HG02973 (cell line): ENCODE measurements around the gene NUMB.

Source experiments
- ATAC-seq: cut with Tn5 transposase; IDR thresholded peaks from one replicate; pipeline ENCODE4 v1.9.1; 2021; ENCODE audit warnings: moderate library complexity; ENCODE audit not compliant: unreplicated experiment

The NUMB gene

DNA sequence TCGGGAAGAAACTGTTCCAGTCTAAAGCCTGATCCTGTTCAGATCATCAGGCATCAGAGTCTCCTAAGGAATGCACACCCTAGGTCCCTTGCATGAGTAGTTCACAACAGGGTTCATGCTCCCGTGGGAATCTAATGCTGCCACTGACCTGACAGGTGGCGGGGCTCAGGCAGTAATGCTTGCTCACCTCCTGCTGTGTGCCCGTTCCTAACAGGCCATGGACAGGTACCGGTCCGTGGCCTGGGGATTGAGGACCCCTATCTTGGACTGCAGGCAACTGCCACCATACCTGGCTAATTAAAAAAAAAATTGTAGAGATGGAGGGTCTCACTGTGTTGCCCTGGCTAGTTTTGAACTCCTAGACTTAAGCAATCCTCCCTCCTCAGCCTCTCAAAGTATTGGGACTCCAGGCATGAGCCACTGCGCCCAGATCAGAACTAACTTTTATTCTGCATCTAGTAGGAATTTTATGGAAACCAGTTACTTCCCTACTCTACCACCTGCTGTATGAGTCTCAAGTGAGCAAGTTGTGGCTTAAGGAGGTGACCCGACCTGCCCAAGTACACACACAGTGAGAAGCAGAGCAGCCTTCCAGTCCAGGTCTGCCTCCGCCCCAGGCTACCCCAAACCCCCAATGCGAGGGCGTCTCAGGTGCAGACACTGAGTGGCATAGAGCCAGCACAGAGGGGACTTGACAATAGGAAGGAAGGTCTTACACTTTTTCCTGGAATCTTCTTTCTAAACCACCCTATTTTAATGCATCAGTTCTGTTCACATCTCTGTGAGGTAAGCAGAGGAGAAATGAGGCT, 223.6 kb downstream of the NUMB start:
- ATAC-seq: no peak

DNA sequence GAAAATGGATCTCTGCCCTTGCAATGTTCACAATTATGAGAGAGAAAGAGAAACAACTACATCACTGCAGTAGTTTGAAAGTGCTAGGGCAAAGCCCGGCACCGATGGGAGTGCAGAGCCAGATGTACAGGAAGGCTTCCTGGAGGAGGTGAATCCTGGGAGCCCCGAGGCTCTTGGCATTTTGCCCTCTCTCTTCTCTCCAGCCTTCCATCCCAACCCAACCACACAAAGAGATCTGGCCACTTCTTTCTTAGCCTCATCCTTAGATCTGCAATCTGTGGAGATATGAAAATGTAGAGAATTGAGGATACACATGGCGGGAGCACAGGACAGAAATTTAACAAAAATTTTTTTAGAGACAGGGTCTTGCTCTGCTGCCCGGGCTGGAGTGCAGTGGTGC, 224.3 kb downstream of the NUMB start:
- no peak for ATAC-seq

DNA sequence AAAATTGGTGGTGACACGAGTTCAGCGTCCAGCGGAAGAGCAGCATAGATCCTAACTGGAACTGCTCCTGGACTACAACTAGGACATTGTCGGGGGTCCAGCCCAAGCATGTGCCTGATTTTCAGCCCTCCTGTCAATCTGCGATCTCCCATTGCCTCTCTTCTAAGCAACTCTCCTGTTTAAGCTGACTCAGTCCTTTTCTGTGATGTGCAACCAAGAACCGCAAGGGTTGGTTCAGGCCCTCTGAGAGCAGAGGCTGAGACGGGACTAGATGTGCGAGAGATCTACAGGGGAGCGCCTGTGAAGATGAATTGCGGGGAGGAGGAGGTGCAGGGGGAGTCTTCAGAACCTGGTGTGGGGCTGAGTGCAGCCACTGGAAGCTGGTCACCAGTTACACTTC, 224.8 kb downstream of the NUMB start:
- ATAC-seq: no peak

DNA sequence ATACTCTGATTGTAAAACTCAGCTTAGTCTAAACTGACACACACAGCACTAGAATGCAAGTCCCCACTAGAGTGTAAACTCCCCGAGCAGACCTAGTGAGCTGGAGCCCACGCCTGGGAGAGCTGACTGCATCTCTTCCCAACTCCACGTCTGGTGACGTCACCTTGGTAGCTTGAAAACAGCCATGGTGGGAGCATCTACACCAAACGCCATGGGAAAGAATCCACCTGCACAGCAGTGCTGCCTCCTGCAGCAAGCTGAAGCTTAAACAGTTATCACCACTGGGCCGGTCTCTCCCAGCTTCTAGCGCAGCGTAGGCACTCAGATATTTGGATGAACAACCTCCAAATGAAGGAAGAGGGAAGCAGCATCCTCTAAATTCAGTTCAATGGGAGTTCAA, 225.4 kb downstream of the NUMB start:
- no peak for ATAC-seq

DNA sequence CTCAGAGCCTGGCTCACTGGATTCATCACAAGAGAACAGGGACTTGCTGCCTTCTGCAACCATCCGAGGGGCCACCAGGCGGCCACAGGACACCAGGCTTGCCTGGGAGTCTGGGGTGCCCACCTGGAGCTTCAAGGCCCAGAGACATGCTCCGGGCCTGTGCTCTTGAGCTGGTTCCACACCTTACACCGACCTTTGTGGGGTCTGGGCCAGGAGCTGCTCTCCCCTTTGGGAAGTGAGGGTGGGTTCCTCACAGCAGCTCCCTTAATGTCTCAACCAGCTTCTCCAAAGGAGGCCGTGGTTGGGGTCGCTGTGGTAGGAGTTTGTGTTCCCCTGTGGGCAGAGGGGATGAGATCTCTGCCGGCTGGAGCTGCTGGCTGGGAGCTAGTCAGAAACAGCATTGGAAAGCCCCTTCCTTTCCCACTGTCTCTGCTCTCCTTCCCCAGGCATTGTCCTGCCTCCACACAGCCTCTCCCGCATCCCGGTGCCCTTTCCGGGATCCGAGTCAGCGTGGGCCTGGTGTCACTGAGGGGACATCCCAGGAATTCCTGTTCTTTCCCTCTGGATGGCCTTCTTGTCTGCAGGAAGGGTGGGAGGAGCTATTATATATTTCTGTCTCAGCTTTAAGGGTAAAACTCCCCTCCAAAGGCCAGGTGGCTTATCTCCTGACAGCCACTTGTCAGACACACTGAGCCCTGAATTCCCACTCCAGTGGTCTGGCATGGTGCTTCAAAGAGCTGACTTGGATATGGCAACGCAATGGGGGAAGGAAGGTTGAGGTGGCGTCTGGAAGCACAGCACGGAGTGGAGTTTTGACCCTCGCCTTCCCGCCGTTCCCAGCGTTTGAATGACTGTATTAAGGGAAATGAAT, 226.1 kb downstream of the NUMB start:
- no peak for ATAC-seq

DNA sequence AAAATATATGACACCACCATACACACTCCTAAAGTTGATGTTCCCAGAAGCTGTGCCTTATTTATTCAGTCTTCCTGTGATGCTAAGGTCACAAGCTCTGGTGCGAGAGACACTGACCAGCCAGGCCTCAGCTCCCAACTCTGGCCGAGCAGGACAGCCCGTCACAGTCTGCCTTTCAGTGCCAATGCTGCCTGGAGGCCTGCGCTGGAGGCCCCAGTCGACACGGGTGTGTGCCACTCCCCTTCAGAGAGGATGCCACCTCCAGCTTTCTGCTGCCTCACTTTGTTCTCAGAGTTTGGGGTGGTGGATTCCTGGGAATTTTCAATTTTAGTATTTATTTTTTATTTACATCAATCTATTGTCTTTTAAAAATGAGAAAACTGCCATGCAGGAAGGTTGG, 228.3 kb downstream of the NUMB start:
- ATAC-seq: no peak

DNA sequence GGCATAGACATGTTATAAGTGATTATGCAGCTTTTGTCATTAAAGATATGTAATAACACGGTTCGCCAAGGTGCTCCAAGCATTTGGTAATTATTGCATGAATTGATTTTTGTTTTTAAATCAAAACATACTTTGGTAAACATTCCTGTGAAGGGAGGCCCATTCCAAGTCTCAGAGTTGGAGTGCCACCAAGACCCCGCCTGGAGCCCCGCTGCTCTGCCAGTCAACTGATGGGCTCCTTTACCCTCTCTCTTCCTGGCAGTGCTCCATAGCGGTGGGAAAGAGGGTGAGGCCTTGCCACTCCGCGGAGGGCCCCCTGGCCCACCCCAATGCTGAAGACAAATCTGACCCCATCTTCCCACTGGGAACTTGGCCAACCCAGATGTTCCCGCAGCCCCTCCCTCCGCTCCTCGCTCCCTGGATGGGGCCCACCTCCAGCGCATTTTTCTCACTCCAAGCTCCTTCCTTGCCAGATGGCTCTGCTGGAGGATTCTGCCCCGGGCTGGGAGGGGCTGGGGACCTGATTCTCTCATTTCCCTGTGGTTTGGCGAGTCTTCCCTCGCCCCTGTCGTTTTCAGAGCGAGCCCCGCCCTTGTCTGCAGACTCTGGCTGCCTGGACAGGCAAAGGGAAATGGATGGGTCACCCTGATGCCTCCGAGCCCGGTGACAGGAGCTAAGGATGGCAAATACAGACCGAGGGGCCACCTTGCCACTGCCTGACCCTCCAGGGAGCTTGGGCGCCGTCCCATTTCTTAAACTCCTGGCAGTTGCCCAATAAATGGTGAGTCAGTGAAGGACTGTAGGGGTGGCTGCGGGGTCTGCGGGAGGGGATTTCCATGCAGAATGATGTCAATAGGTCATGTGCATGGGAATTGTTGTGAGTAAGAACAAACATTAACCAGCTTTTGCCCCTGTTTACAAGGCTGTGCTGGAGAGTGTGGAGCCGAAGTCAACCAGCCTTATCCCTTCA, 230.2 kb downstream of the NUMB start:
- ATAC-seq: no peak

DNA sequence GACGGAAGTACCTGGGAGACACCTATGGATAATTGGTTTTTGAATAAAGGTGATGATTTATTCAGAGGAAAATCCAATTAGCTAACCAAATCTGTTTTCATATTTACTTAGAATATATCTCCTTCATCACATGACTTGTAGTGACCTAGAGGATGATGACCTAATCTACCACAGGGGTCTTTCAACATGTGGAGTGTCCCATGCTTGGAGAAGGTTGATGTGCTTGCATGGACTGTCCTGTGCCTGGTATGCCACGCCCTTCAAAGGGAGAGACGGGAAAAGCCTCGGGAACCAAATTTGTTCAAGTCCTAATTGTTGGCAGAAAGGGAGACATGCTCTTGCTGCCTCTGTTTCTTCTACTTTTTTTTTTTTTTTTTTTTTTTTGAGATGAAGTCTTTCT, 232.8 kb downstream of the NUMB start:
- ATAC-seq: no peak
